Stimulated activated naive CD8-positive, alpha-beta T cell treated with anti-CD3 and anti-CD28 coated beads, Interleukin-15, amount 100 ng/mL, for 72 hours (primary cell): ENCODE measurements around the gene C1orf210.

Experiments
- ATAC-seq: fragments of 150-1000 bp; cut with Tn5 transposase; 2 replicates; pipeline ENCODE4 v1.10.0; 2021; ENCODE audit warnings: mild to moderate bottlenecking, moderate library complexity
- DNase-seq, 2 donors: peaks; one replicate each; pipeline ENCODE4 v3.0.0; 2021 to 2022
- H3K27ac Mint-ChIP-seq, 2 donors: one replicate each; pipeline ENCODE4 v1.8.0; 2022; ENCODE audit warnings: mild to moderate bottlenecking in 2 of 2, mixed read lengths in 2 of 2, moderate library complexity in 2 of 2
- H3K27me3 Mint-ChIP-seq: one replicate; pipeline ENCODE4 v1.8.0; 2022; ENCODE audit warnings: mixed read lengths
- H3K4me1 Mint-ChIP-seq: one replicate; pipeline ENCODE4 v1.8.0; 2022; ENCODE audit warnings: mild to moderate bottlenecking, mixed read lengths
- H3K4me3 Mint-ChIP-seq, 2 donors: one replicate each; pipeline ENCODE4 v1.8.0; 2022; ENCODE audit warnings: mild to moderate bottlenecking in 2 of 2, mixed read lengths in 2 of 2, moderate library complexity in 1 of 2
- H3K9me3 Mint-ChIP-seq, 2 donors: one replicate each; pipeline ENCODE4 v1.8.0; 2022; ENCODE audit warnings: mixed read lengths in 2 of 2

C1orf210 gene

DNA sequence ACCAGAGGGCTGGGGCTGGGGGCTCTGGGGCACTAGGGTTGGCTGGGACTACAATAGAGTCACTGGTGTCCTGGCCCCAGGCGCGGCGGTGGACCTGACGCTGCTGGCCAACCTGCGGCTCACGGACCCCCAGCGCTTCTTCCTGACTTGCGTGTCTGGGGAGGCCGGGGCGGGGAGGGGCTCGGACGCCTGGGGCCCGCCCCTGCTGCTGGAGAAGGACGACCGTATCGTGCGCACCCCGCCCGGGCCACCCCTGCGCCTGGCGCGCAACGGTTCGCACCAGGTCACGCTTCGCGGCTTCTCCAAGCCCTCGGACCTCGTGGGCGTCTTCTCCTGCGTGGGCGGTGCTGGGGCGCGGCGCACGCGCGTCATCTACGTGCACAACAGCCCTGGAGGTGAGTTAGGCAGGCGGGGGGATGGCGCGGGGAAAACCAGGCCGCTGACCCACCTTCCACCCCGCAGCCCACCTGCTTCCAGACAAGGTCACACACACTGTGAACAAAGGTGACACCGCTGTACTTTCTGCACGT, 19.5 kb upstream of the C1orf210 start:
- DNase-seq (no peak), ATAC-seq (no peak)
- Mint-ChIP-seq H3K27me3 (peaks cover 6% of the 10 kb centered on the region), H3K27ac (no peak overlapping the region), H3K4me1 (peaks cover 6% of the 10 kb centered on the region), H3K4me3 (no peak overlapping the region), H3K9me3 (no peaks in the 10 kb centered on the region)

DNA sequence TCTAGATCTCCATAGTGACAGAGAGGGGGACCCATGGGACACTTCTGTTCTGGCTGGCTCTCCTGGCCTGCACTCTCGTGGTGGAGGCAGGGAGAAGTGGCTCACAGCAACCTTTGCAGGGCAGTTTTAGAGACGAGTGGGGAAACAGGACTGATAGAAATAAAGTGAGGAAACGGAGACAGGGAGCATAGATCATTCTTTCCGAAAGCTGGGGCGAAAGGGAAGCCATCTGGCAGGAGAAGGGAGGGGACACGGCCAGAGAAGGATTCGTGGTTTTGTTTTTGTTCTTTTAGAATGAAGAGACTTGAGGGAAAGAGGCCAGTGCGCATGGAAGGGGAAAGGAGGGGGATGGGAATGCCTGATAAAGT, 18.9 kb upstream of the C1orf210 start:
- Mint-ChIP-seq H3K4me3 (no peak overlapping the region), H3K27ac (peak overlapping the region in 1 of 2 donors; percentile 93), H3K9me3 (no peaks in the 10 kb centered on the region), H3K4me1 (peaks cover 6% of the 10 kb centered on the region), H3K27me3 (peaks cover 6% of the 10 kb centered on the region)
- ATAC-seq, result no peak
- no peak for DNase-seq

DNA sequence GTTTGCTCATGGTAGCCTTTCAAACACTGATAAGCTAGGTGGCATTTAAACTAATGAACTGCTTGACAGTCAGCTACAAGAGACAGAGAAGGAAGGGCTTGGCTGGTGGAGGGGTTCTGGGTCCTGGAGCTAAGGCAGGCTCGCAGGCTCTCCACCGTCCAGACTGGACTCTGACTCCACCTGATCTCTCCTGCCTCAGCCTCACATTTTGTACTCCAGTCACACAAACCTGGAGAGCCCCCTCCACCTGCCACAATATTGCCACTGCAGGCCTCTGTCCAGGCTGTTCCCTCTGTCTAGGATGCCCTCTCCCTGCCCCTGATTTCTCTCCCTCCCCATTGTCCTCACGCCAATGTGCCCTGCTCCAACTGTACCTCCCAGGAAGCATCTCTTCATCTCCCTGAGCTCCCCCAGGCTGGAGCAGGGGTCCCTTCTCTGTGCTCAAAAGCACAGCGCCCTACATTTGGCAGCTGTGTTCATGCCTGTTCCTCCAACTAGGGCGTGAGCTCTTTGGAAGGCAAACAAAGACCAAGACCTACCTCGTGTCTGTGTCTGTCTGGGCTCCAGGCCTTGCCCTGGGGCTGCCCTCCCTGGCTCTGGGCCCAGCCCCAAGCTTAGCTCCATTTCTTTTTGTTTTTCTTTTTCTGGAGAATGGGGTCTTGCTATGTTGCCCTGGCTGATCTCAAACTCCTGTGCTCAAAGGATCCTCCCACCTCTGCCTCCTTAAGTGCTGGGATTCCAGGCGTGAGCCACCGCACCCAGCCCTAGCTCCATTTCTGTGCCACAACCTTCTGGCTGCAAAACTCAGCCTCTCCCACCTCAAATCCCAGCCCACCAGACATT, 18.3 kb upstream of the C1orf210 start:
- no peaks in the 10 kb centered on the region for H3K9me3 Mint-ChIP-seq
- H3K27me3 Mint-ChIP-seq, result peaks cover 6% of the 10 kb centered on the region
- ATAC-seq (no peak), DNase-seq (no peak)
- no peak overlapping the region for H3K4me3 Mint-ChIP-seq
- peaks cover 6% of the 10 kb centered on the region for H3K4me1 Mint-ChIP-seq
- H3K27ac Mint-ChIP-seq, result peak overlapping the region in 1 of 2 donors; percentile 93

DNA sequence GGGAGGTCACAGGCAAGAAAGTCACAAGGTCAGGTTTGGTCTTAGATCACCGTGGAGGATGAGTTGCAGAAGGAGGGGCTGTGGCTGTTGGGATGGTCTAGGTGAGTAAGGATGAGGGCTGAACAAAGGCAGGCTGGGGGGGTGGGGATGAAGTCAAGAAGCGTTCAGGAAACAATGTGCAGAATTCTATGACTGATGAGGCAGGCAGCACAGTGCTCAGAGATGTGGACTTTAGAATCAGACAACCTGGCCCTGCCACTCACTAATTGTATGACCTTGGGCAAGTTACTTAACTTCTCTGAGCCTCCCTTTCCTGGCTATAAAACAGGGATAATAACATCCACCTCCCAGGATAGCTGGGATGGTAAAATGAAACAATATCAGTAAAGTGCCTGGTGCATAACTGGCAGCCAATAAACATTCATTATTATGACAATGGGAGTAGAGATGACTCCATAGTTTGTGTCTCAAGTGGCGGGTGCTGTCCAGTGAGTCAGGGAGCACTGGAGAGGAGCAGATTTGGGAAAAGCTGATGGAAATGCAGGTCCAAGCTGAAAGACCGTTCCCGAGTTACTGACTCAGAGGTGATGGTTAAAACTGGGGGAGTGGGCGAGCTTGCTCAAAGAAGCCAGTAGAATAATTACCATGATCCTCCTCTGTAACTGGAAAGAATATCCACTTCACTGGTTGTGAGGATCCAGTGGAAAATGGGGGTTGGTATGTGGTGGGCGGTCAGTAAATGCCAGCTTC, 17.5 kb upstream of the C1orf210 start:
- Mint-ChIP-seq H3K4me1 (peaks cover 6% of the 10 kb centered on the region), H3K4me3 (no peak overlapping the region), H3K27ac (no peak overlapping the region), H3K9me3 (no peaks in the 10 kb centered on the region), H3K27me3 (peaks cover 3% of the 10 kb centered on the region)
- no peak for ATAC-seq
- DNase-seq, result no peak

DNA sequence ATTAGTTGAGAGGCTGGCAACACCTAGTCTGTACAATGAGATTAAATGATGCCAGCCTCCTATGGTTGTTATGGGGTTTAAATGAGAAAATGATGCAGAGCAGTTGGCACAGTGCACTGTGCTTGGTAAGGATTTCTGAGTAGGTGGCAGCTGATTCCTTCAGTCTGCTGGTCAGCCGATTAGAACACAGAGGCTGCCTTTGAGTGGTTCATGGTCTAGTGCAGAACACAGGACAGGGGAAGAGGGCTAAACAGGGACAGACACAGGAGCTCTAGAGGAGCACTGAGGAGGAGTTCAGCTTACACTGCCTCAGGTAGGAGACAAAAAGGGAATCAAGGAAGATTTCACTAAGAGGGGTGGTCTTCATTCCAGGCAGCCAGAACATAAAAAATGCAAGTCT, 16.8 kb upstream of the C1orf210 start:
- no peaks in the 10 kb centered on the region for H3K27me3 Mint-ChIP-seq
- H3K4me1 Mint-ChIP-seq, result peaks cover 6% of the 10 kb centered on the region
- DNase-seq (no peak), ATAC-seq (no peak)
- no peaks in the 10 kb centered on the region for H3K9me3 Mint-ChIP-seq
- peak overlapping the region in 1 of 2 donors; percentile 22 for H3K27ac Mint-ChIP-seq
- H3K4me3 Mint-ChIP-seq, result no peak overlapping the region

DNA sequence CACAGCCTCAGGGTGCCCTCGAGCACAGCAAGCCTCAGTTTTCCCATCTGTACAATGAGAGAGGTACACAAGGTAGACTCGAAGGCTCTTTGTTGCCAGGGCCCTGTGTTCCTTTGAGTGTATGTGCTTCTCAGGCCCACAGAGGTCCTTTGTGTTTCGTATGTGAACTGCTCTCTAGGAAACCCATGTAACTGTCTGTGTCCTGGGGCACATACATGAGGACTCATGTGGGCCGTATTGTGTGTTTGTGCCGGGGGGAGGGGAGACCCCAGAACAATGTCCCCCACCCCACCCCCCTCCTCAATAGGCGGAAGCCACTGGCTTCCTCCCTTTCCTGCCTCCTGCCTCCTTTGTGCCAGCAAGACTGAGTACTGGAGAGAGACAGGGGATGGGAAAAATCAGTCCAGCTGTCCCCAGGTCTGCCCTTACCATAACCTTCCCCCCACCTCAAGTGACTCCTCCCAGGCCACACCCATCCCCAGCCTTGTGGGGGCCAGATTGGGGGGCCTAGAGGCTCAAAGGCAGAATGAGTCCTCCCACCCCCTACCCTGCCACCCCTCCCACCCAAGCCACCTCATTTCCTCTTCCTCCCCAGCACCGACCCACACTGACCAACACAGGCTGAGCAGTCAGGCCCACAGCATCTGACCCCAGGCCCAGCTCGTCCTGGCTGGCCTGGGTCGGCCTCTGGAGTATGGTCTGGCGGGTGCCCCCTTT, 15.2 kb upstream of the C1orf210 start, which contains the start of gene TIE1:
TSS of gene TIE1 (plus strand) at position 605 of the 717 bp plus-strand sequence. CDS start at position 695, 90 bp downstream.
- H3K27ac Mint-ChIP-seq, result peak within 1 kb of the TSS in 1 of 2 donors; percentile 85
- H3K4me3 Mint-ChIP-seq, result no peak within 1 kb of the TSS
- peaks cover 20% of the 10 kb centered on the region for H3K4me1 Mint-ChIP-seq
- DNase-seq, result no peak
- H3K9me3 Mint-ChIP-seq, result no peaks in the 10 kb centered on the region
- no peaks in the 10 kb centered on the region for H3K27me3 Mint-ChIP-seq
- no peak for ATAC-seq

DNA sequence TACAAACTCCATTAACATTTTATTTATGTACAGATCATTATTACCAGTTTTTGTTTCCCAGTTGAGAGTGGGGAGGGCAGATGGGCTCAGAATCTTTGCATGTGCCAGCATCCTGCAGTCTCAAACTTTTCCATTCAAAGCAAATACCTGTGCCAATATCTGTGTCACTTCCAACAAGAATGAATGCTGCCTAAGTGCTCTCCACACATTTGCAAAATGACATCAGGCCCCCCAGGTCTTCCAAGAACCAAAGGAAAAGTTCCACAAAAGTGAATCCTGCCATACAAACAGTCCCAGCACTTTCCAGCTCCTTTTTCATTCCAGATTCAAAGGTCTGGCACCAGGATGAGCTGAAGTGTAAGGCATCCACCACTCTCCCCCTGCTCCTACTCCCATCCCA, 13.7 kb upstream of the C1orf210 start:
- H3K4me3 Mint-ChIP-seq, result no peak overlapping the region
- ATAC-seq, result no peak
- H3K9me3 Mint-ChIP-seq, result no peaks in the 10 kb centered on the region
- no peaks in the 10 kb centered on the region for H3K27me3 Mint-ChIP-seq
- H3K27ac Mint-ChIP-seq, result no peak overlapping the region
- no peak for DNase-seq
- H3K4me1 Mint-ChIP-seq, result peaks cover 30% of the 10 kb centered on the region

DNA sequence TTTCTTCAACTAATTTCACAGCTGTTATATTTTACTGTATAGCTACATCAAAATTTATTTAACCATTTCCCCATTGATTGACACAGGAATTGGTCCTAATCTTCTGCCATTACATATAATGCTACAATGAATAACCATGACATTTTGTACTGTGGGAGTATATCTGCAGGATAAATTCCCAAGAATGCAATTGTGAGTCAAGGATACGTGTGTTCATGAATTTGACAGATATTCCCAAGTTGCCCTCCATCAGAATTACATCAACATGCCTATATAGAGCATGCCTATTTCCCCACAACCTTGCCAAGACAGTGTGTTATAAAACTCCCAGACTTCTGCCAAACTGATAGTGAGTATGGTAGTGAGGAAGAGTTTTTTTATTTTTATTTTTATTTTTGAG, 12.7 kb upstream of the C1orf210 start:
- DNase-seq (no peak), ATAC-seq (no peak)
- Mint-ChIP-seq H3K27ac (peak overlapping the region in 1 of 2 donors; percentile 9), H3K4me1 (peaks cover 30% of the 10 kb centered on the region), H3K9me3 (no peaks in the 10 kb centered on the region), H3K27me3 (no peaks in the 10 kb centered on the region), H3K4me3 (no peak overlapping the region)

DNA sequence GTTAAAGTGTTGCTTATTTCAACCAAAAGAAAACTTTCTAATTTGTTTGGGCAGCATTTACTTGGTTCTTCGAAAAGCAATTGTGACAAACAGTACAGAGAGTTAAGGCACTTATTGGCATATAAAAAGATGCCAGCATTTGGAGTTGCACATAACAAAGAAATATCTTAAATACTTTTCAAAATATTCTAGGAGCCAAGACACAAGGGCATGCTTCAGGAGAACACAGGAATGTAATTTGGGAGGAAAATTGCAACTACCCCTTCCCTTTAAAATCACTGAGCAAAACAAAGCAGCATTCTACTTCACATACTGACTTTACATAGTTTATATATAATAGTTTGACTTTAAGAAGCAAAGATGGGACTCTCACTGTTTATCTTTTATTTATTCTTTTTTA, 10.8 kb upstream of the C1orf210 start:
- no peaks in the 10 kb centered on the region for H3K9me3 Mint-ChIP-seq
- ATAC-seq (no peak), DNase-seq (no peak)
- peak overlapping the region in 1 of 2 donors; percentile 94 for H3K27ac Mint-ChIP-seq
- peaks cover 30% of the 10 kb centered on the region for H3K4me1 Mint-ChIP-seq
- no peaks in the 10 kb centered on the region for H3K27me3 Mint-ChIP-seq
- H3K4me3 Mint-ChIP-seq, result no peak overlapping the region

DNA sequence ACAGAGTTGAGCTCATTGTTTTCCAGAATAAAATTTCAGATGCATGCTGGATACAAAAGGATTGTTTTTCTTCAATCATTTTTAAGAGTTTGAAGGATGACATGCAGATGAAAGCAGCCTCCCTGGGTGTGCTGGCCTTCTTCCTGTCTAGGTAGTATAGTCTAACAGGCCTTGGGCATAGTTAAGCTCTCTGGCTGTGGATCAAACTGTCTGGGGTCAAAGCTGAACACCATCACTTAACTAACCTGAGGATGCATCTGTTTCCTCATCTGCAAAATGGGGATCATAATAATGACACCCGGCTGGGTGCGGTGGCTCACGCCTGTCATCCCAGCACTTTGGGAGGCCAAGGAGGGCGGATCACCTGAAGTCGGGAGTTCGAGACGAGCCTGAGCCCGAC, 9.4 kb upstream of the C1orf210 start:
- Mint-ChIP-seq H3K9me3 (no peaks in the 10 kb centered on the region), H3K4me1 (peaks cover 24% of the 10 kb centered on the region), H3K4me3 (no peak overlapping the region), H3K27ac (peak overlapping the region in 1 of 2 donors; percentile 19), H3K27me3 (no peaks in the 10 kb centered on the region)
- ATAC-seq (no peak), DNase-seq (no peak)

DNA sequence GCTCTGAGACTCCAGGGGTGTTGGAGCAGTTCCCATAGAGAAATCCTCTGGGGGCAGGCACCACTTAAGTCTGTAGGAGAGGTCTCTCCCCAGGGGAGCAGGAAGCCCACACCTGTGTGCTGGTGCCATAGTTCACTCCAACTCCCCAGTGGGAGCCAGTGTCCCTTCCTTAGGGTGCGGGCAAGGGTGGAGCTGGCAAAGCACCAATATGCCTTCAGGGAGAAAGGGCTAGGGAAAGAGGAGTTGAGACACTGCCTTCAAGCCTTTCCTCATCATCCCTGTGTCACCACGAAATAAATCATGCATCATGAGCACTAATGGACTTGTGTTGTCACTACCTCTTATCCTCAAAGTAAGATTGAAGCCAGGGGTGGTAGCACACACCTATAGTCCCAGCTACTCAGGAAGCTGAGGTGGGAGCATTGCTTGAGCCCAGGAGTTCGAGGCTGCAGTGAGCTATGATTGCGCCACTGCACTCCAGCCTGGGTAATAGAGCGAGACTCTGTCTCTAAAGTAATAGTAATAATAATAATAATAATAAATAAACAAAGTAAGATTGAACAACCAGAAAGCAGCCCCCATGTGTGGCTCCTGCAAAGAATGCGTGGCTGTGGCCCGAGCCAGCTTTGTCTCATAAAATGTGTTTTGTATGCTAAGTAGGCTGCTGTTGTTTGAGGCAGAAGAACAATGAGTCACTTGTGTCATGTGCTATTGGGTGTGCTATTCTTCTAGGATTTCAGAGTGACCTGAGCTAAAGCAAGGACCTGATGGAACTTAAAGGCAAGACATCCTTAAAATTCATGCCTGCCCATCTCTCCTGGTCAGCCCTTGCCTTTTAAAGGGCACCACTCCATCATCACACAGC, 8.7 kb upstream of the C1orf210 start:
- Mint-ChIP-seq H3K4me1 (peaks cover 24% of the 10 kb centered on the region), H3K4me3 (no peak overlapping the region), H3K9me3 (no peaks in the 10 kb centered on the region), H3K27ac (peak overlapping the region in 1 of 2 donors; percentile 79), H3K27me3 (no peaks in the 10 kb centered on the region)
- ATAC-seq (no peak), DNase-seq (no peak)

DNA sequence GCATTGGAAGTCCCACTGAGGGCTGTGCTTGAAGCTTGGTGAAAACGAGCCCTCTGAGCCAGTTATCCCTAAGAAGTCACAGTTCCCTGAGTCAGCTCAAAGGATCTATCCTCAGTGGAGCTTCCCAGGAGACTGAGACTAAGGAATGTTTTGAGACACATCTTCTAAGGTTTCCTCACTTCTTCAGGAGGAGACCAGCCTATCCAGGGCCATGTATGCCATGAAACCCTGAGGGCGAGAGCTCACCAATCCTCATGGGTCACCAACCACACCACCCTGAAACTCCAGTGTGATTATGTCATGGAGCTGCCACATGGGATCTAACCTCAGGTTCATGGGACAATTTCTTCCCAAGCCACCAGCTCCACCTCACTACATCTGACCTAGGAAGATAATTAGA, 7.8 kb upstream of the C1orf210 start:
- Mint-ChIP-seq H3K9me3 (no peaks in the 10 kb centered on the region), H3K27ac (peak overlapping the region; percentile 62 to 79), H3K4me3 (no peak overlapping the region), H3K27me3 (no peaks in the 10 kb centered on the region), H3K4me1 (peaks cover 24% of the 10 kb centered on the region)
- ATAC-seq (no peak), DNase-seq (no peak)

DNA sequence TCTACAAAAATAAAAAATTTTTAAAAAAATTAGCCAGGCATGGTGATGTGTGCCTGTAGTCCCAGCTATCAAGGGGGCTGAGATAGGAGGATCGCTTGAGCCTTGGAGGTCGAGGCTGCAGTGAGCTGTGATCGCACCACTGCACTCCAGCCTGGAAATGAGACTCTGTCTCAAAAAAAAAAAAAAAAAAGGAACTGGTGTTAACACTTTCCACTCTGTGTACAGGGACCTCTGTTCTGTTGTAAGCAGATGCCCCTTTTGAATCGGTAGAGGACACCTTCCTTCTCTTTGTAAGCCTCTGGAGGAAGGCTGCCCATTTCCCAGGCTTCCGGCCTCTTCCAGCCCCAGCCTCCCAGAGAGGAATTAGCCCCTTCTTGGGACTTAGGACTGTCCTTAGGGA, 7.3 kb upstream of the C1orf210 start:
- H3K9me3 Mint-ChIP-seq, result no peaks in the 10 kb centered on the region
- peaks cover 24% of the 10 kb centered on the region for H3K4me1 Mint-ChIP-seq
- no peak overlapping the region for H3K4me3 Mint-ChIP-seq
- H3K27me3 Mint-ChIP-seq, result peaks cover 4% of the 10 kb centered on the region
- H3K27ac Mint-ChIP-seq, result no peak overlapping the region
- DNase-seq (no peak), ATAC-seq (no peak)

DNA sequence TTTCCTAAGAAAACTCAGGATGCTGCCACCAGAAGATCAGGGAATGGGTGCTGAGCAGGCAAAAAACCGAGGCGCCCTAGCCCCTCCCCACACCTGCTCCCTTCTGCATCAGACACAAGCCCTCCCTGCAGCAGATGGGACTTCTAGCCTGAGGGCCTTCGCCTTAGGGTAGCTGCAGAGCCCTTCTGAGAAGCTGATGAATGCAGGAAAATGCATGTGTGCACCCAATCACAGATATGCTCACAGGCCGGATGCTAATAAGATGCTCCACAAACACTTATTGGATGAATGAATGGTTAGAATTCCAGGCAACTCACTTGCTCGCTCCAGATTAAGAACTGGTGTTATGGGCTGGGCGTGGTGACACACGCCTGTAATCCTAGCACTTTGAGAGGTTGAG, 6.8 kb upstream of the C1orf210 start:
- H3K4me3 Mint-ChIP-seq, result no peak overlapping the region
- no peak for DNase-seq
- H3K4me1 Mint-ChIP-seq, result peaks cover 24% of the 10 kb centered on the region
- no peak overlapping the region for H3K27ac Mint-ChIP-seq
- peaks cover 9% of the 10 kb centered on the region for H3K27me3 Mint-ChIP-seq
- no peak for ATAC-seq
- no peaks in the 10 kb centered on the region for H3K9me3 Mint-ChIP-seq
